Measurements from ENCODE around the gene SDK1.

GRCh38 chr7:4138866-4139265 lies 837.8 kb downstream of the SDK1 start:
- TF ChIP-seq CTCF (IDR thresholded peaks at IDR 0.05; ENCODE audit: low read depth, low read length) (no peak), POLR2A (IDR thresholded peaks at IDR 0.05; ENCODE audit: extremely low read depth, insufficient read length) (no peak)

Data from NB4 (cell line).